GM12801 (cell line): ENCODE results near the gene REPS2.

Experiments
- TF ChIP-seq, protein P1 (sequence below): IDR thresholded peaks from one replicate; pipeline ENCODE4 v1.5.1; 2011; ENCODE audit warnings: control low read depth; ENCODE audit not compliant: insufficient read length; ENCODE audit errors: extremely low read depth

The REPS2 gene

GRCh38 chrX:17185431-17185830, 239.0 kb downstream of the REPS2 start:
- TF ChIP-seq, protein P1, sequence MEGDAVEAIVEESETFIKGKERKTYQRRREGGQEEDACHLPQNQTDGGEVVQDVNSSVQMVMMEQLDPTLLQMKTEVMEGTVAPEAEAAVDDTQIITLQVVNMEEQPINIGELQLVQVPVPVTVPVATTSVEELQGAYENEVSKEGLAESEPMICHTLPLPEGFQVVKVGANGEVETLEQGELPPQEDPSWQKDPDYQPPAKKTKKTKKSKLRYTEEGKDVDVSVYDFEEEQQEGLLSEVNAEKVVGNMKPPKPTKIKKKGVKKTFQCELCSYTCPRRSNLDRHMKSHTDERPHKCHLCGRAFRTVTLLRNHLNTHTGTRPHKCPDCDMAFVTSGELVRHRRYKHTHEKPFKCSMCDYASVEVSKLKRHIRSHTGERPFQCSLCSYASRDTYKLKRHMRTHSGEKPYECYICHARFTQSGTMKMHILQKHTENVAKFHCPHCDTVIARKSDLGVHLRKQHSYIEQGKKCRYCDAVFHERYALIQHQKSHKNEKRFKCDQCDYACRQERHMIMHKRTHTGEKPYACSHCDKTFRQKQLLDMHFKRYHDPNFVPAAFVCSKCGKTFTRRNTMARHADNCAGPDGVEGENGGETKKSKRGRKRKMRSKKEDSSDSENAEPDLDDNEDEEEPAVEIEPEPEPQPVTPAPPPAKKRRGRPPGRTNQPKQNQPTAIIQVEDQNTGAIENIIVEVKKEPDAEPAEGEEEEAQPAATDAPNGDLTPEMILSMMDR = no peak

DNA sequence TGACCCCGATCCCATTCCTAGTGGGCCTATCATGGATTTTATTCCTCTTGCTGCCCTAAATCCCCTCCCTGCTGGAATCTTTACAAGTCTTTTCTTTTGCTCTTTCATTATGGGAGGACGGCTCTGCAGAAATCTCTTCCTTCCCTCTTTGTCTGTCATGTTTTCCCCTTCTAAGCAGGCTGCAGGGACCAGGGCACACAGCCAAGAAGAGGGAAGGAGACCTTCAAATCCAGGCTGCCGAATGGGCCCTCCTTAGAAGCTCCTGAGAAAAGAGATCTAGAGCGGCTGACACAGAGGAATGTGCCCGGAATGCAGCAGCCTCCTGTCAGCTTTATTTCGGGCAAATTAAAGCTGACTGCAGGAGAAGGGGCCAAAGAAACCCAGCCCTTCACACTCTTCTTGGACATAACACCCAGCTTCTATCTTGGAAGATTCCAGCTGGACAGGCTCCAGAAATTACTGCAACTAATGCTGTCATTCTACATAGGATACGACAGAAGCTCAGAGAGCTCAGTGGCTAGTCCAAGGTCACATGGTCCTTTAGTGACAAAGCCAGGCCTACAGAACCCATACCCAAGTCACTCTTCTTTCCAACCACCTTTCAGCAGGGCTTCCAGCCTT, 240.8 kb downstream of the REPS2 start:
- TF ChIP-seq, protein P1 = no peak

GRCh38 chrX:17192106-17192505, 245.6 kb downstream of the REPS2 start:
- TF ChIP-seq, protein P1 = no peak
